Keratinocyte (primary cell): ENCODE data around the gene HSF5. TPM values are rescaled to one million over a fixed set of nuclear protein-coding genes. Genes with fewer than 3 reads are reported as not detected.

ENCODE experiments used
- DNase-seq: peaks from one replicate; pipeline ENCODE4 v3.0.0-alpha.2; 2011; ENCODE audit warnings: low read depth, missing footprints, low spot score
- FAIRE-seq: peaks from 2 replicates; lab custom pipeline; 2011; peaks lifted over from hg19 to GRCh38; lab: Jason Lieb, UNC
- H2AFZ ChIP-seq: 2 replicates; pipeline ENCODE4 v1.6.0; 2012; ENCODE audit warnings: low read length, control low read depth, inconsistent platforms; ENCODE audit not compliant: control insufficient read depth
- H3K27ac ChIP-seq: 2 replicates; pipeline ENCODE4 v1.5.1; 2011; ENCODE audit warnings: low read length; ENCODE audit not compliant: control insufficient read depth, insufficient read depth
- H3K27me3 ChIP-seq: 3 replicates; pipeline ENCODE4 v1.6.0; 2011; ENCODE audit warnings: low read length; ENCODE audit not compliant: control insufficient read depth, insufficient read depth; ENCODE audit errors: extremely low read depth
- H3K36me3 ChIP-seq, 2 experiments: 2 replicates in 1 of 2; 3 replicates in 1 of 2; pipeline ENCODE4 v1.5.1; 2011; ENCODE audit warnings: low read length in 2 of 2, mild to moderate bottlenecking in 1 of 2; ENCODE audit not compliant: control insufficient read depth in 2 of 2, insufficient read depth in 2 of 2; ENCODE audit errors: extremely low read depth in 1 of 2
- H3K4me1 ChIP-seq: 3 replicates; pipeline ENCODE4 v1.5.1; 2011; ENCODE audit warnings: low read length; ENCODE audit not compliant: control insufficient read depth, insufficient read depth; ENCODE audit errors: extremely low read depth
- H3K4me2 ChIP-seq: 3 replicates; pipeline ENCODE4 v1.6.0; 2011; ENCODE audit warnings: low read depth, low read length; ENCODE audit not compliant: control insufficient read depth, insufficient read depth; ENCODE audit errors: extremely low read depth
- H3K4me3 ChIP-seq, 3 experiments: fragments of 200-600 bp in 1 of 3; sonication (generic) in 1 of 3; 2 replicates in 2 of 3; 3 replicates in 1 of 3; pipeline ENCODE4 v1.5.1; 2011 to 2016; ENCODE audit warnings: low read length in 3 of 3, mild to moderate bottlenecking in 3 of 3, control low read depth in 2 of 3, inconsistent platforms in 1 of 3, low read depth in 1 of 3, mixed read lengths in 1 of 3, mixed run types in 1 of 3, moderate library complexity in 1 of 3; ENCODE audit not compliant: control insufficient read depth in 2 of 3, insufficient read depth in 2 of 3; ENCODE audit errors: extremely low read depth in 1 of 3
- H3K79me2 ChIP-seq: 2 replicates; pipeline ENCODE4 v1.6.0; 2012; ENCODE audit warnings: low read length; ENCODE audit not compliant: control insufficient read depth, insufficient read depth
- H3K9ac ChIP-seq: 3 replicates; pipeline ENCODE4 v1.6.0; 2011; ENCODE audit warnings: low read length; ENCODE audit not compliant: control insufficient read depth, insufficient read depth; ENCODE audit errors: extremely low read depth
- H3K9me1 ChIP-seq: 3 replicates; pipeline ENCODE4 v1.6.0; 2011; ENCODE audit warnings: low read length; ENCODE audit not compliant: control insufficient read depth, insufficient read depth; ENCODE audit errors: extremely low read depth
- H3K9me3 ChIP-seq: 2 replicates; pipeline ENCODE4 v1.5.1; 2012; ENCODE audit warnings: low read depth, low read length; ENCODE audit not compliant: control insufficient read depth
- H4K20me1 ChIP-seq: 3 replicates; pipeline ENCODE4 v1.6.0; 2011; ENCODE audit warnings: low read length; ENCODE audit not compliant: control insufficient read depth, insufficient read depth; ENCODE audit errors: extremely low read depth
- CTCF ChIP-seq, 3 experiments: IDR thresholded peaks in 1 of 3; conservative IDR thresholded peaks in 1 of 3; optimal IDR thresholded peaks in 1 of 3; 2 replicates in 2 of 3; 3 replicates in 1 of 3; pipeline versions ENCODE3 to v1.5.1; 2011; ENCODE audit warnings: low read length in 3 of 3, mild to moderate bottlenecking in 3 of 3, moderate library complexity in 2 of 3, control low read depth in 1 of 3, inconsistent platforms in 1 of 3; ENCODE audit not compliant: insufficient read depth in 2 of 3; ENCODE audit errors: extremely low read depth in 1 of 3
- EZH2 ChIP-seq: IDR thresholded peaks from one replicate; pipeline ENCODE4 v1.6.1; 2012; ENCODE audit warnings: inconsistent platforms, mild to moderate bottlenecking, low read length, moderate library complexity
- dilution Hi-C: fragments of 300-500 bp; cut with MboI; formaldehyde crosslinking; loops from one replicate; pipeline ENCODE4 v1.7.0; 2020; ENCODE audit warnings: low sequenced_read_pairs; ENCODE audit not compliant: extremely low pct_ligation_motif_present
- polyA plus RNA-seq, 5 experiments: library from polyadenylated mRNA; depleted of rRNA in 3 of 5; stranded (reverse) in 3 of 5; stranded (forward) in 1 of 5; unstranded in 1 of 5; fragments of >200 nt; gene quantifications; 1 replicate in 1 of 5; 2 replicates in 3 of 5; 3 replicates in 1 of 5; pipeline versions ENCODE4 v1.2.1 to v1.2.3, GENCODE V29; 2011 to 2012; ENCODE audit warnings: missing spikeins in 2 of 5, low read depth in 1 of 5, low replicate concordance in 1 of 5

Gene HSF5
- polyA plus RNA-seq, 1 donor (not counting 4 experiments of a cell fraction or from before 2014, with no cell fraction given), result 0.01 TPM

- Histone ChIP-seq H3K27ac (no peak overlapping the region), H3K9me1 (no peaks in the 10 kb centered on the region), H3K9me3 (no peaks in the 10 kb centered on the region), H2AFZ (no peak overlapping the region), H3K4me2 (no peak overlapping the region), H3K27me3 (peaks cover 16% of the 10 kb centered on the region), H4K20me1 (no peaks in the 10 kb centered on the region), H3K79me2 (no peaks in the 10 kb centered on the region), H3K36me3 (no peaks in the 10 kb centered on the region), H3K4me1 (peaks cover 4% of the 10 kb centered on the region), H3K9ac (no peak overlapping the region), H3K4me3 (no peak overlapping the region)
- dilution Hi-C loops, result no loop called here
- TF ChIP-seq EZH2 (no peak), CTCF (optimal IDR thresholded peaks at IDR 0.05 in 1 of 3, IDR thresholded peaks at IDR 0.05 in 1 of 3, conservative IDR thresholded peaks at IDR 0.05 in 1 of 3; ENCODE audit: extremely low read depth in 1 of 3, insufficient read depth in 2 of 3, low read length in 3 of 3) (no peak)
- no peak for FAIRE-seq
- no peak for DNase-seq
Observed at GRCh38 chr17:58536542-58536941, 48.3 kb upstream of the HSF5 start.

GRCh38 chr17:58535431-58535830 is 47.2 kb upstream of the HSF5 start:
- dilution Hi-C loops, result no loop called here
- no peaks in the 10 kb centered on the region for H3K36me3 ChIP-seq
- TF ChIP-seq CTCF (optimal IDR thresholded peaks at IDR 0.05 in 1 of 3, IDR thresholded peaks at IDR 0.05 in 1 of 3, conservative IDR thresholded peaks at IDR 0.05 in 1 of 3; ENCODE audit: extremely low read depth in 1 of 3, insufficient read depth in 2 of 3, low read length in 3 of 3), result no peak
- no peak for TF ChIP-seq EZH2
- H3K9ac ChIP-seq, result no peak overlapping the region
- no peaks in the 10 kb centered on the region for H4K20me1 ChIP-seq
- peaks cover 21% of the 10 kb centered on the region for H3K27me3 ChIP-seq
- no peaks in the 10 kb centered on the region for H3K79me2 ChIP-seq
- peaks cover 4% of the 10 kb centered on the region for H3K4me1 ChIP-seq
- H3K4me3 ChIP-seq, result no peak overlapping the region
- no peak overlapping the region for H3K4me2 ChIP-seq
- H2AFZ ChIP-seq, result no peak overlapping the region
- DNase-seq (no peak), FAIRE-seq (no peak)
- H3K27ac ChIP-seq, result no peak overlapping the region
- no peaks in the 10 kb centered on the region for H3K9me1 ChIP-seq
- H3K9me3 ChIP-seq, result no peaks in the 10 kb centered on the region
